ENCODE data around the gene LRRTM4.

DNA sequence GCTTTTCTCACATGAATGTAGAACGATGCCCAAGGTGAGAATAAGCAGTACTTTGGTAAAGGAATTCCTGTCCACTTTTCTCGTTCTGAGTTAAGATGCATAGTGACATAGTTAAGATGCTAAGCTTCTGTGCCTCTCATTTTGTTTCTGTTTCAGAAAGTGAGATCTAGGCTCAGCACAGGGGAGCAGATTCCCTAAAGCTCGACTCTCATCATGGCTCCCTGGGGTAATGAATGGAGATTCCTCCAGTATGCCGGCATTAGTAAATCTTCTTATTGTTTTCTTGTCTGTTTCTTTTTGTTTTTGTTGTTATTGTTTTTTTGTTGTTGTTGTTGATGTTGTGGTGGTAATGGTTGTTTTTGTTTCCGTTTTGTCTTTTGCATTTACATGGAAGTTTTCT is 225.4 kb downstream of the LRRTM4 start:
- TF ChIP-seq EZH2phosphoT487 (IDR thresholded peaks at IDR 0.05; ENCODE audit: insufficient read depth, low read depth) (no peak), EZH2 (IDR thresholded peaks at IDR 0.05; ENCODE audit: insufficient read depth, poor library complexity, severe bottlenecking) (no peak)

Measured in GM23248 (cell line).